HCT116 (cell line): Measurements from ENCODE around the gene SUCLG2.

ENCODE experiments used
- EZH2phosphoT487 ChIP-seq: fragments of 200-600 bp; IDR thresholded peaks from 2 replicates; pipeline ENCODE4 v1.6.1; 2018; ENCODE audit warnings: antibody characterized with exemption, borderline replicate concordance
- FOSL1 ChIP-seq: IDR thresholded peaks from 2 replicates; pipeline ENCODE4 v1.6.1; 2012; ENCODE audit warnings: low read depth
- JUND ChIP-seq: IDR thresholded peaks from 2 replicates; pipeline ENCODE4 v1.6.1; 2012
- POLR2A ChIP-seq: IDR thresholded peaks from 2 replicates; pipeline ENCODE4 v1.7.0; 2011; ENCODE audit warnings: borderline replicate concordance; ENCODE audit not compliant: insufficient read depth, insufficient read length; ENCODE audit errors: extremely low read depth
- POLR2AphosphoS5 ChIP-seq: IDR thresholded peaks from 2 replicates; pipeline ENCODE4 v1.6.1; 2011; ENCODE audit warnings: mild to moderate bottlenecking, low read depth, low read length, moderate library complexity
- RAD21 ChIP-seq: IDR thresholded peaks from 2 replicates; pipeline ENCODE4 v1.6.1; 2012; ENCODE audit warnings: low read depth, mild to moderate bottlenecking
- SP1 ChIP-seq: IDR thresholded peaks from 2 replicates; pipeline ENCODE4 v1.6.1; 2012; ENCODE audit warnings: low read depth
- SRF ChIP-seq: IDR thresholded peaks from 2 replicates; pipeline ENCODE4 v1.6.1; 2012; ENCODE audit warnings: low read depth
- ZFX ChIP-seq: fragments of 450-650 bp; IDR thresholded peaks from 2 replicates; pipeline ENCODE4 v1.6.1; 2017
- TF ChIP-seq, protein P1 (sequence below), 3 experiments: fragments of 200-600 bp in 1 of 3; sonication (generic) in 1 of 3; IDR thresholded peaks in 2 of 3; conservative IDR thresholded peaks in 1 of 3; 2 replicates each; pipeline ENCODE4 v1.5.1; 2012 to 2017; ENCODE audit warnings: low read depth in 2 of 3, low read length in 2 of 3, antibody characterized with exemption in 1 of 3, borderline replicate concordance in 1 of 3, control low read depth in 1 of 3, mild to moderate bottlenecking in 1 of 3, mixed read lengths in 1 of 3, mixed run types in 1 of 3, moderate library complexity in 1 of 3; ENCODE audit not compliant: insufficient read depth in 1 of 3
- TF ChIP-seq, protein P2 (sequence below): IDR thresholded peaks from 2 replicates; pipeline ENCODE4 v1.6.1; 2011; ENCODE audit warnings: mild to moderate bottlenecking, low read length, moderate library complexity; ENCODE audit not compliant: insufficient replicate concordance; ENCODE audit errors: extremely low read depth

DNA sequence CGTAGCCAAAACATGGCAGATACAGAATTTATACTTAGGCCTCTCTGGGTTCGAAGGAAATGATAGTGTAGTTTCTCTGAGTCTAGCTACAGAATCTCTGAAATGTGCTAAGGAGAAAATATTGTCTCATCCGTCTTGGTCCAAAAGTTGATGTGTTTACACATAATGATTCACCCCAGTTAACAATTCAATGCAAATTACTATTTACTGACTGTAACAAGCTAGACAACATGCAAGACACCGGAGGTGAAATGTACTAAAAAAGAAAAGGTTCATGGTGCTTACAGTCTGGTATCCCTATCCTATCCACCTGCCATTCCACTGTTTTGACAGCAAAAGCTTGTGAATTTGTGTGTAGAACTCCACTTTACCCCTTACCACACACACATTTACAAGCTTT is 146.8 kb downstream of the SUCLG2 start:
- TF ChIP-seq, protein P1, sequence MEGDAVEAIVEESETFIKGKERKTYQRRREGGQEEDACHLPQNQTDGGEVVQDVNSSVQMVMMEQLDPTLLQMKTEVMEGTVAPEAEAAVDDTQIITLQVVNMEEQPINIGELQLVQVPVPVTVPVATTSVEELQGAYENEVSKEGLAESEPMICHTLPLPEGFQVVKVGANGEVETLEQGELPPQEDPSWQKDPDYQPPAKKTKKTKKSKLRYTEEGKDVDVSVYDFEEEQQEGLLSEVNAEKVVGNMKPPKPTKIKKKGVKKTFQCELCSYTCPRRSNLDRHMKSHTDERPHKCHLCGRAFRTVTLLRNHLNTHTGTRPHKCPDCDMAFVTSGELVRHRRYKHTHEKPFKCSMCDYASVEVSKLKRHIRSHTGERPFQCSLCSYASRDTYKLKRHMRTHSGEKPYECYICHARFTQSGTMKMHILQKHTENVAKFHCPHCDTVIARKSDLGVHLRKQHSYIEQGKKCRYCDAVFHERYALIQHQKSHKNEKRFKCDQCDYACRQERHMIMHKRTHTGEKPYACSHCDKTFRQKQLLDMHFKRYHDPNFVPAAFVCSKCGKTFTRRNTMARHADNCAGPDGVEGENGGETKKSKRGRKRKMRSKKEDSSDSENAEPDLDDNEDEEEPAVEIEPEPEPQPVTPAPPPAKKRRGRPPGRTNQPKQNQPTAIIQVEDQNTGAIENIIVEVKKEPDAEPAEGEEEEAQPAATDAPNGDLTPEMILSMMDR (IDR thresholded peaks at IDR 0.05 in 2 of 3, conservative IDR thresholded peaks at IDR 0.05 in 1 of 3; ENCODE audit: borderline replicate concordance in 1 of 3, insufficient read depth in 1 of 3, low read depth in 2 of 3, low read length in 2 of 3) = no peak
- no peak for TF ChIP-seq FOSL1
- TF ChIP-seq ZFX = no peak
- no peak for TF ChIP-seq EZH2phosphoT487
- TF ChIP-seq POLR2A = no peak
- TF ChIP-seq POLR2AphosphoS5 = no peak
- no peak for TF ChIP-seq JUND
- no peak for TF ChIP-seq SP1
- TF ChIP-seq RAD21 = no peak
- no peak for TF ChIP-seq SRF
- TF ChIP-seq, protein P2, sequence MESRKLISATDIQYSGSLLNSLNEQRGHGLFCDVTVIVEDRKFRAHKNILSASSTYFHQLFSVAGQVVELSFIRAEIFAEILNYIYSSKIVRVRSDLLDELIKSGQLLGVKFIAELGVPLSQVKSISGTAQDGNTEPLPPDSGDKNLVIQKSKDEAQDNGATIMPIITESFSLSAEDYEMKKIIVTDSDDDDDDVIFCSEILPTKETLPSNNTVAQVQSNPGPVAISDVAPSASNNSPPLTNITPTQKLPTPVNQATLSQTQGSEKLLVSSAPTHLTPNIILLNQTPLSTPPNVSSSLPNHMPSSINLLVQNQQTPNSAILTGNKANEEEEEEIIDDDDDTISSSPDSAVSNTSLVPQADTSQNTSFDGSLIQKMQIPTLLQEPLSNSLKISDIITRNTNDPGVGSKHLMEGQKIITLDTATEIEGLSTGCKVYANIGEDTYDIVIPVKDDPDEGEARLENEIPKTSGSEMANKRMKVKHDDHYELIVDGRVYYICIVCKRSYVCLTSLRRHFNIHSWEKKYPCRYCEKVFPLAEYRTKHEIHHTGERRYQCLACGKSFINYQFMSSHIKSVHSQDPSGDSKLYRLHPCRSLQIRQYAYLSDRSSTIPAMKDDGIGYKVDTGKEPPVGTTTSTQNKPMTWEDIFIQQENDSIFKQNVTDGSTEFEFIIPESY = no peak
